Measurements from ENCODE around the gene TAMALIN. TPM values are rescaled to one million over a fixed set of nuclear protein-coding genes. Genes with fewer than 3 reads are reported as not detected.

The TAMALIN gene
- polyA plus RNA-seq (2013, experiment 1 of 2; ENCODE audit: insufficient read length): 8.8 TPM
- 9.9 TPM for polyA plus RNA-seq (2013, experiment 2 of 2; ENCODE audit: insufficient read length)

DNA sequence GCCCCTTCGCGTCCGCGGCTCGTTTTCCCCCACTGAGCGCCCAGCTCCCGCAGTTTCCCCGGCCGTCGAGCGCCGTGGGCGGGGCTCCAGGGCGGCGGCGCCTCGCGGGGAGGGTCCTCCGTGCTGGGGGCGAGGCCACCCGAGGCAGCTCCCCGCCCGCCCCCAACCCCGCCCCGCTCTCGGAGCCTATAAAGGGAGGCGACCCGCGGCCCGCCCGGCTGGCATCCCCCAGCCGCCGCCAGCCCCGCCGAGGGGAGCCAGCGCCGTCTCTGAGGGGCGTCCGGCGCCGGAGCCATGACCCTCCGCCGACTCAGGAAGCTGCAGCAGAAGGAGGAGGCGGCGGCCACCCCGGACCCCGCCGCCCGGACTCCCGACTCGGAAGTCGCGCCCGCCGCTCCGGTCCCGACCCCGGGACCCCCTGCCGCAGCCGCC, at the start of gene TAMALIN:
TAMALIN (plus strand) TSS at position 221 of the 432 bp plus-strand sequence; CDS start at position 295, 74 bp downstream.
- peak; percentile 77 for DNase-seq

DNA sequence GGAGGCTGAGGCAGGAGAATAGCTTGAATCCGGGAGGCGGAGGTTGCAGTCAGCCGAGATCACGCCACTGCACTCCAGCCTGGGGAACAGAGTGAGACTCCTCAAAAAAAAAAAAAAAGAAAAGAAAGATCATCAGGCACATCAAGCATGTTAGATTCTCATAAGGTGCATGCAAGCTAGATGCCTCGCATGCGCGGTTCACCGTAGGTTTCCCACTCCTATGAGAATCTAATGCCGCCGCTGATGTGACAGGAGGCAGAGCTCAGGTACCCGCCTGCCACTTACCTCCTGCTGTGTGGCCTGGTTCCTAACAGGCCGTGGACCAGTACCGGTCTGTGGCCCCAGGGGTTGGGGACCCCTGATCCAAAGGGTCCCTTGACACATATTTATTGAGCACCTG, 48.2 kb upstream of the TAMALIN start:
- no peak for DNase-seq

DNA sequence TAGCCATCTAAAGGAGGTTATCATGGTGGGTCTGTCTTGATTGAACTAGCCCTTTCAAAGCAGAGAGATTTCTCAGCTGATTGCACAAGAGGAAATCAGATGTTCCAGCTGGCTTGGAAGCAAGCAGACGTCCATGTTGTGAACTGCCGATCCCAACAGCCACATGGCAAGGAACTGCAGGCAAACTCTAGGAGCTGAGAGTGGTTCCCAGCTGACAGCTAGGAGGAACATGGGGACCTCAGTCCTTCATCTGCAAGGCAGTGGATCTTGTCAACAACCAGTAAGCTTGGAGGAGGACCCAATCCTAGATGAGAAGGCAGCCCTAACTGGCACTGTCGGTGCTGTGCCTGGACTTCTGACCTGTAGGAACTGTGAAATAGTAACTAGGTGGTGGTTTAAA, 47.5 kb upstream of the TAMALIN start:
- no peak for DNase-seq

DNA sequence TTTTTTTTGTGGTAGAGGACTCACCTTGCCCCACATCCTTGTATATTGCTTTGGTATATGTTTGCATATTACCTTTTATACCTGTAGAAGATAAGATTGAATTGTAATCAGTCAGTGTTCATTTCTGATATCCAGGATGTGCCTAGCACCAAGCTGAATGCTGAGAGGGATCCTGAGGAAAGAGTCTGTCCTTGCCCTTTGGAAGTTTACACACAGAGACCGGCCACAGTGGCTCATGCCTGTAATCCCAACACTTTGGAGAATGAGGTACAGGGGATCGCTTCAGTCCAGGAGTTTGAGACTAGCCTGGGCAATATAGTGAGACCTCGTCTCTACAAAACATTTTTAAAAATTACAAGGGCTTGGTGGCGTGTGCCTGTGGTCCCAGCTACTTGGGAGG, 46.8 kb upstream of the TAMALIN start:
- DNase-seq: no peak

DNA sequence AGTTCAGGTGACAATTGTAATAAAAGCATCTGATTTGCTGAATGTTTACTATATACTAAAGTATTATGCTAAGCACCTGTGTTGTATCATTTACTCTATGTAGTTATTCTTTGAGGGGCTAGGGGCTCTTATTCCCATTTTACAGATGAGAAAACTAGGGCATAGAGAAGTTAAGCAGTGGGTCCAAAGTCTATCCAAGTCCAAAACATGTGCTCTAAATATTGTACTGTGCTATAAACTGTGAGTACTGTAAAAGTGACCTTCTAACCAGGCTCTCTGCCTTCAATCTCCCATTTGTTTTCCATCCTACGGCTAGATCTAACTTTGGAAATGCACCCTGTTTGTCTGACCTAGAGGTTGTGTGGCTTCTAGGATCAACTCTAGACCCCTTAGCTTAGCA, 46.3 kb upstream of the TAMALIN start:
- no peak for DNase-seq

DNA sequence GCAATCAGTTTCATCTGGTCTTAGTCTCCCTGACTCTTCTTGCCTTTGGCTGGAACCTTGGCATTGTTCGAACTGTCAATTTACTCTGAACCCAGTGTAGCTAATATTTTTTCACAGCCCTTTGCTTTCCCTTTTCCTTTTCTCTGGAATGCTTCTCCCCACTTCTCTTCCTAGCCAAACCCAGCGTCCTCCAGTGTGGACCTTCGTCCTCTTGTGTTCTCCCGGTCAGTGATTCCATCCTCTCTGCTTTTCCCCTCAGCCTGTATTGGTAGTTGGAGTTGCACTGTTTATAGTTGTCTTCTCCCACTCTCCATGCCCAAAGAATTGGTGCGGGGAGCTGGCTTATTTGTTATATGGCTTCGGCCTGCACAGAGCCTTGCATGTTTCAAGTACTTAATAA, 45.9 kb upstream of the TAMALIN start:
- no peak for DNase-seq

DNA sequence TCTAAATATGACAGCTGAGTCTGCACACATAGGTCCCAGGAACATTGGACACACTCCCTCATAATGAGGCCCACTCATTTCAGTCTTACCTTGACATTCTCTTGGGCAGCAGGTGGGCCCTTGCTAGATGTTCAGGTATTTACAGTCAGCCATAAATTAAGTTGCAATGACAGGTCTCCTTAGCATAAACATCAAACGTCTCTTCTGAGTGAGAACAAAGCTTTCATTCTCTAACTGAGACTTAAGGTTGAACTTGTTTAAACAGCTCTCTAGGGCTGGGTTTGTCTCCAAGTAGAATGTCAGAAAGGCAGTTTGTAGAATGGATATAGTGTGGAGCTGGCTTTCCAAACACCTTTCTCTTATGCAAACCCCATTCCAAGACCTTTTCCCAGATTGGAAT, 44.9 kb upstream of the TAMALIN start:
- no peak for DNase-seq

DNA sequence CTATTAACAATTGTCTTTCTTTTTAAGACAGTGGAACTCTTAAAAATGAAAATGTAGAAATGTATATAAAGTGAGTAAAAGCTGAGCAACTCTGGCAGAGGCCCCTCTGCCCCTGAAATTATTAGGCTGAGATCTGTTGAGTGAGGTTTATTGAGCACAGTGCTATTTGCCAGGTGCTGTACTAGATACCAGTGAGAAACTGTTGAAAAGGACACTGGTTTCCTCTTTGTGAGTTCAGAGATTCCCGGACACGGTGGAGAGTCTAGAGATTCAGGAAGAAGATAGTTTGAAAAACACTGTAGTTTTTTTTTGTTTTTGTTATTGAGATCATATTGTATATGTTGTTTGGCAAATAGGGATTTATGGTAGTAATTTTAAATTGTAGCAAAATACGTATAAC, 44.0 kb upstream of the TAMALIN start:
- DNase-seq: no peak

DNA sequence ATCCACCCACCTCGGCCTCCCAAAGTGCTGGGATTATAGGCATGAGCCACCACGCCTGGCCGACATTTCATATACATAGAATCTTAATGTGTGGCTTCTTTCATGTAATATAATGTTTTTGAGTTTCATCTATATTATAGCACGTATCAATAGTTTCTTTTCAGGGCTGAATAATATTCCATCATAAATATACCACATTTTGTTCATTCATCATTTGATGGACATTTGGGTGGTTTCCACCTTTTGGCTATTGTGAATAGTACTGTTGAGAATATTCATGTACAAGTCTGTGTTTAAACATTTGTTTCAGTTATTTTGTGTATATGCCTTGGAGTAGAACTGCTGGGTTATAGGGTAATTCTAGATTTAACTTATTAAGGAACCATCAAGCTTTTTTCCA, 43.3 kb upstream of the TAMALIN start:
- no peak for DNase-seq

DNA sequence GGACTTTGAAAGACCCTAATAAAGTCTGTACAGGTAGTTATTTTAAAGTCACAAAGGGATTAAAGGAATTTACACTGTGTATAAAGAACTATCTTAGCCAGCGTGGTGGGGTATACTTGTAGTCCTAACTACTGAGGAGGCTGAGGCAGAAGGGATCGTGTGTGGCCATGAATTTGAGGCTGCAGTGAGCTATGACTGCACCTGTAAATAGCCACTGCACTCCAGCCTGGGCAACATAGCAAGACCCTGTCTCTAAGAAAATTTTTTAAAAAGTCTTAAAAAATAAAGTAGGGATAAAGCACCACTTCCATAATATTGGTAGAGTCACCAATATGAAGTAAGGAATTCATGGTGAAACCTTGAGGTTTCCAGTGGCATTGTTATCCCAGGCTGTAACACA, 37.1 kb upstream of the TAMALIN start:
- DNase-seq: no peak

DNA sequence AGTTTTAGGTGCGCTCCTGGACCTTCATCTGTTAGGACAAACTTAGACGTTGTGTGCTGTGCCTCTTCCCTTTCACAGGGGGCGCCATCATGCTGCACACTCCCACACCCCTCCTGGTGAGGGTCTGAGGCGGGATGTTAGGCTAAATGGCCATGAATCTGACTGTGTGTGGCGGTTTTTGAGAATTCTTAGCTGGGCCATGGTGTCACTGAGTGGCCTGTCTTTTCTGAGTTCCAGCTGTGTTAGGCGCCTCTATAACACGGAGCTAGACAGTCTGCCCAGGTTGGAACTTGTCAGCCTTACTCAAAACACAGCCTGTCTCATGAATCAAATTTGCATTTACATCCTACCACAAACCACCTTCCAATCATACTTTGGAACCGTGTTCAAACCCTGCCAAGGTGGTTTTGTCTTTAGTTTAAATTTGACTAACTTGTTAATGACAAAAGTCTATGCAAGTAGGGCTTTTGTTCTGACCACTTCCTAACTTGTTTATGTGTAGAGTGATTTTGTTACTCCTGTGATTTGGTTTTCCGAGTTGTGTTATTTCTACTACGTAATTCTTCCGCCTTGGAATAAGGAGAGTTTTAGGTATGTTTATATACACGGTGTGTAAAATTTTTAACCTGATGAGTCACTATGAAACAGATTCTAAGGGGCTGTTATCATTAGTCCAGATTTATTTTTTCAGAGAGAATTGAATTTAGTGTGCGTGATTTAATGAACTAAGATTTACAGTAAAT, 35.7 kb upstream of the TAMALIN start:
- DNase-seq: peak; percentile 23

DNA sequence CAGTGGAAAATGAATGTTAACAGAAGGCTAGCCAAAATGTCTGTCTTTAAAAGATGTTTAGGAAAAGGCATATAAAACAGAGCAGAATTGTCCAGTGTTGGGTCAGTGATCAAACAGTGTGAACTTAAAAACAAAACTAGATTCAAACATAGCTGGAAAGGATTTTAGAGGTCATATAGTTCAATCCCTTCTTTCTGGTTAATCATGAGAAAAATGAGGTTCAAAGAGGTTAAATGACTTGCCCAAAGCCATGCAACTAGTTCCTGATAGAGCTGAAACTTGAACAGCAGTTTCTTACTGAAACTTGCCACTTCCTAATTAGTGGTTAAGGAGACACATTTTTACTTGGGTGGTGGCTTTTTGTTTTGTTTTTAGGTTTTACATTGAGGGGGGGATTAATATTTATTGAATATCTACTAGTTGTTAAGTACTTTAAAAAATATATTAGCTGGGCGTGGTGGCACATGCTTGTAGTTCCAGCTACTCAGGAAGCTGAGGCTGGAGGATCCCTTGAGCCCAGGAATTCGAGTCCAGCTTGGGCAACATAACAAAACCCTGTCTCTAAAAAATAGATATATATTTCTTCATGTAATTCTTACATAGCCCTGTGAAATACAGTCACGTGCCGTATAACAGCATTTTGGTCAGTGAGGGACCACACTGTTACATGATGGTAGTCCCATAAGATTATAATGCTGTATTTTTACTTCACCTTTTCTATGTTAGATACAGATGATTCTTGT, 34.9 kb upstream of the TAMALIN start:
- no peak for DNase-seq

DNA sequence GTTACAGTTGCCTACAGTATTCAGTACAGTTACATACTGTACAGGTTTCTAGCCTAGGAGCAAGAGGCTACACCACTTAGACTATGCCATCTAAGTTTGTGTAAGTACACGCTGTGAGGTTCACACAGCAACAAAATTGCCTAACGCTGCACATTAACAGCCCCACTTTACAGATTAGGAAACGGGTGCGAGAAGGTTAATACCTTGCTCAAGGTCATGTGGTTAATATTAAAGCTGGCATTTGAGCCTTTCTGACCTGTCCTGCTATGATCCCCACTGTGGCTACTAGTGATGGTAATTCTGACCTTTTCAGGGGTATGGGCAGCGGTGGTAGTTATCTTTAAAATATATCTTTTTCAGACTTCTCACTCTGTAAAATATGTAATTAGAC, 34.3 kb upstream of the TAMALIN start:
- DNase-seq: no peak

DNA sequence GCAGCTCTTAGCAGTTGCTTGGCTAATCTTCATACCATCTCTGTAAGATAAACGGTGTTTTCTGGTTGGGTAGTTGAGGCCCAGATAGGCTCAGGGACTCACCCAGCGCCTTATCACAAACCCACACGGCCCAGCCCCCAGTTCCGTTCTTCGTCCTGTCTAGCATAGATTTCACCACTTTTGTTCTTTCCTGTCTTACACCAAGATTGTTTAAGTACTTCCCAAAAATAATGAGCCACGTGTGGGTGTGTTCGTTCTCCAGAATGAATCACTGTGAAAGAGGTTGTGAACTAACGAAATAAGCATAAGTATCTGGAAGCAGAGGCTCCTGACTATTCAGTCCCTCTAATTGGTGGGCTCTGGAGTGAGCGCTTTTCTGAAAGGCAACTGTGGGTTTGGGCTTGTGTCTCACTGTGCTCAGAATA, 33.9 kb upstream of the TAMALIN start:
- DNase-seq: peak; percentile 19

DNA sequence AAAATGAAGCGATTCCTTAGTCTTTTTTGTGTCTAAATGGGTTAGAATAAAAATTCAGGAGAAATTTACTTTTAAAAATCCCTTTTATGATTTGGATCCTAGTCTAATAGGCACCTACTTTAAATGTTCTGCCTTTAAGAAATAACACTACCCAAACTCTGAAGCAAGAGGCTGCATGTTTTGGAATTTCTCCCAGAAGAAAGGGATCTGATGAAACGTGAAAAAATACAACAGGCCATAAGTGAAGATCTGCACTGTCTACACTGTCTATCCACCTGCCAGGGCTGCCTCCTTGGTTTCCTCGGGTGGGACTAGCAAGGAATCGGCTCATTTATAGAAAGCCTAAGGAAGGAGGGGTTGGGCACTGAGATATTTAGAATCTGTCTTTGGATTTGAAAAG, 33.2 kb upstream of the TAMALIN start:
- peak; percentile 23 for DNase-seq

DNA sequence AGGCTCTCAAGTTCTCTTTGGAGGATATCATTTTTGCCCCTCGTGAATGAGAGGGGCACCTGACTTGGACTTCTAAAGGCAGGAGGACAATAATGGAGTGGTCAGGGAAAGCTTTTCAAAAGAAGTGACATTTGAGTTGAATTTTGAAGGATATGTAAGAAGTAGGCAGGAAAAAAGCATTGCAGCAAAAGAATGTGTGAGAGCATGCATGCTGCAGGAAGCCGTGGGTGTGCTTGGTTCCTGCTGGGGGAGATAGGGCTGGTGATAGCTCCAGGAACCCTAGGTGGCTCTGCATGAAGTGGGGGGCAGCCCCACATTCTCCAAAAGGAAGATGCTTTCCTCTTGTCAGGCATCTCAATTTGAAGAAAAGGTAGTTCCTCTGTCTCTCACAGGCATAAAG, 32.1 kb upstream of the TAMALIN start:
- DNase-seq: no peak

DNA sequence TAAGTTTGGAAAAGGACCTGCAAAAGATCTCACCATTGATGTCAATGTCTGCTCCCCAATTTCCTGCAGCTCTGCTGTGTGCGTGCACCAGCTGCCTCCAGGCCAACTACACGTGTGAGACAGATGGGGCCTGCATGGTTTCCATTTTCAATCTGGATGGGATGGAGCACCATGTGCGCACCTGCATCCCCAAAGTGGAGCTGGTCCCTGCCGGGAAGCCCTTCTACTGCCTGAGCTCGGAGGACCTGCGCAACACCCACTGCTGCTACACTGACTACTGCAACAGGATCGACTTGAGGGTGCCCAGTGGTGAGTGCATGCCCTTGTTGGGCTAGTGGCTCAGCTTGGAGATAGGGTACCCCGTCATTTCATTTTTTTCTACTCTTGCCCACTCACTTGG, 31.6 kb upstream of the TAMALIN start:
- DNase-seq: no peak

DNA sequence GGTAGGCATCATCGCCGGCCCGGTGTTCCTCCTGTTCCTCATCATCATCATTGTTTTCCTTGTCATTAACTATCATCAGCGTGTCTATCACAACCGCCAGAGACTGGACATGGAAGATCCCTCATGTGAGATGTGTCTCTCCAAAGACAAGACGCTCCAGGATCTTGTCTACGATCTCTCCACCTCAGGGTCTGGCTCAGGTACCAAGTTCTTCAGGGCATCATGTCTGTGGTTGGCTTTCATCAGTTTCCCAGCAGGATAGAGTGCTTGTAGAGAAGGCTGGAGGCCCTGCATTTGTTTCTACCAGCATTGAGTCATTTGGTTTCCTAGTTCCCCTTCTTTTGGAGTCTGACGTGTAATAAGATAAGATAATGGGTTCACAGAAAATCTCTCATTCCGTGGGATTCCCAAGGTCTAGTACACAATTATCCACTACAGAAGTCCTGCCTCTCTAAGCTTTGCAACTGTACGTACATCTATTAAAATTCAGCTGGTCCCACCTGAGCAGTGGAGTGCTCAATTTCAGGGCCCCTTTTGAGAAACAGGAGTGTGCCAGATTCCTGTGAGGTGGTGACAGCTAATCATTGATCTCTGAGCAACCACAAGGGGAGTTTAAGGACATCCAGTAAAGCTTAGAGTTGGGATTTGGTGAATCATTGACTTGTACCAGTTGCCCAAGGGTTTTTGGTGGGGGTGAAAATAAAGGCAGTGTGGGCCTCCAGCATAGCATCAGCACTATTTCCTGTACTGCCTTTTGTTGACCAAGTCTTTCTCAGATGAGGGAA, 30.2 kb upstream of the TAMALIN start:
- peak; percentile 62 for DNase-seq

DNA sequence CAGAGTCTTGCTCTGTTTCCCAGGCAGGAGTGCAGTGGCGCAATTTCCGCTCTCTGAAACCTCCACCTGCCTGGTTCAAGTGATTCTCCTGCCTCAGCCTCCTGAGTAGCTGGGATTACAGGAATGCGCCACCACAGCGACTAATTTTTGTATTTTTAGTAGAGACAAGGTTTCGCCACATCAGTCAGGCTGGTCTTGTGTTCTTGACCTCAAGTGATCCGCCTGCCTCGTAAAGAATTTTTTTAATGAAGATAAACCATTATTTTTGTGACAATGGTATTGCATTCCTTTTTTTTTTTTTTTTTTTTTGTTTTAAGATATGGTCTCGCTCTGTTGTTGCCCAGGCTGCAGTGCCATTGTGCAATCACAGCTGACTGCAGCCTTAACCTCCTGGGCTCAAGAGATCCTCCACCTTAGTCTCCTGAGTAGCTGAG, 29.4 kb upstream of the TAMALIN start:
- no peak for DNase-seq

DNA sequence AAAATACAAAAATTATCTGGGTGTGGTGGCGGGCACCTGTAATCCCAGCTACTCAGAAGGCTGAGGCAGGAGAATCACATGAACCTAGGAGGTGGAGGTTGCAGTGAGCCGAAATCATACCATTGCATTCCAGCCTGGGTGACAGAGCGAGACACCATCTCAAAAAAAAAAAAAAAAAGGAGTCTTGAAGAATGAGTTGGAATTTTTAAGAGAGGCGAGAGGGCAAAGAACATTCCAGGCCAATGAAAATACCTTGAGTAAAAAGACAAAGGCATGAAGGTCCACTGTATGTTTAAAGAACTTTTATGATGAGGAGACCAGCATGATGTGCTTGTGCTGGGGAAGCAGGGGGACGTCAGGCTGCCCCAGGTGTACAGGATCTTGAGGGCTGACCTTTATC, 27.4 kb upstream of the TAMALIN start:
- DNase-seq: peak; percentile 23

DNA sequence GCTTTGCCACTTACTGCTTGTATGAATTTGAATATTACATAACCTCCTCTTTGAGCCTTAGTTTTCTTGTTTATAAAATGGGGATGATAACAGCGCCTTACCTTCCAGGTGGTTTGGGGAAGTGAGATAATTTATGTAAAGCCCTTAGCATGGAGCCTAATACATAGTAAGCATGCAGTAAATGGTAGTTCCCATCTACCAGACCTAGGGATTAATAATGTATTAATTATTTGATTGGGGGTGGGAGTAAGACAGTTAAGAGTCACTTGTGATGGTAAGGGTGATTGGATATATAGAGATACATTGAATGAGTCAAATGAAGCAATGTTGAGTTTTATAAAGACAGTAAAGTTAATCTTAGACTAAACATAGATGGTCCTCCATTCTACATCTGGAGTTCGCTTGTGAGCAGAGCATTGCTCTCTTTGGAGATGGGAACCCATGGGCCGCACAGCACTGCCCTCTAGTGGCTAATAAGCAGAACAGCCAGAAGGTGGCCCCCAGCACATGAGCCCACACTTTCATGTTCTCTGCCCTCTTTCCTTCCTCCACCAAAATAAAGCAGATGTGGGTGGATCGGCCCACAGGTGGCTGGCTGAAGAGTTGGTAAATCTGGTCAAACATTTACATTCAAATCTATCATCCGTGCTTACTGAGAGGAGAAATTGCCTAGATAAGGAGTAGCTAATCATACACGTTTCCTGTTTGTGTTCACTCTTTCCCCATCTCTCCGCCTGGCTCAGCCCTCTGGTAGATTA, 26.5 kb upstream of the TAMALIN start:
- peak; percentile 65 for DNase-seq

DNA sequence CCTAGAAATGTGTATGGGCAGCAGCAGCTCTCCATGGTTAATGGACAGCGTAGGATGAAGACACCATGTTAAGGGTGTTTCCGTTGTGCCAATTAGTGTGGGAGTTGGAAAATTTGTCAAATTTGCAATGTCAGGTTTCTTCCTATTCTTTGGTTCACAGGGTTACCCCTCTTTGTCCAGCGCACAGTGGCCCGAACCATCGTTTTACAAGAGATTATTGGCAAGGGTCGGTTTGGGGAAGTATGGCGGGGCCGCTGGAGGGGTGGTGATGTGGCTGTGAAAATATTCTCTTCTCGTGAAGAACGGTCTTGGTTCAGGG, 26.0 kb upstream of the TAMALIN start:
- DNase-seq: no peak

DNA sequence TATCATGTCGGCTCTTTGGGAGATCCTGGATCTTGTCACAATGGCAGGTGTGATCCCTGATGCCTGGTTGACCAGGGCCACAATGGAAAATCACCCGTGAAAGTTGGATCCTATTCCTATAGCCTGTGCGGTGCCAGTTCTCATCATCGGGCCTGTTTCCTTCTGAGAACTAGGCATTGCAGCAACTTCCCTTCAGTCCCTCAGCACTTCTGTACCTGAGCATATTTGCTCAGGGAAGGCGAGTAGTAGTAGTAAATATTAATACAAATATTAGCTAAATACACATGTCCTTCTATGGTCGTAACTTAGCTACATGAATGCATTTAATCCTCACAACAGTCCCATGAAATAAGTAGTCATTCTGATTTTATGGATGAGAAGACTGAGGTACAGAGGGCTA, 22.1 kb upstream of the TAMALIN start:
- no peak for DNase-seq
